ENCODE results near the gene PTTG2. TPM values are rescaled to one million over a fixed set of nuclear protein-coding genes. Genes with fewer than 3 reads are reported as not detected.

The PTTG2 gene
- total RNA-seq, 3 donors from 2014 or later (not counting 1 experiment from before 2014, with no cell fraction given) = 0.82 to 1.5 (median 1.2) TPM

- no peak overlapping the region for H3K27ac ChIP-seq (ENCODE audit: low read length)
- Mint-ChIP-seq H3K4me1 (peaks cover 49 to 50% of the 10 kb centered on the region in 2 donors), H3K27ac (no peak overlapping the region)
Measured at GRCh38 chr4:38001927-38002326, 41.7 kb downstream of the PTTG2 start.

GRCh38 chr4:38002451-38003071 lies 42.4 kb downstream of the PTTG2 start:
- DNase-seq (no peak), ATAC-seq (peak; percentile 53 to 61 (median 55))
- H3K4me3 ChIP-seq (ENCODE audit: low read length) = no peak overlapping the region
- H3K36me3 ChIP-seq (ENCODE audit: control insufficient read depth, insufficient read depth, low read length) = no peaks in the 10 kb centered on the region
- H3K27ac ChIP-seq (ENCODE audit: low read length) = peak overlapping the region; percentile 46
- TF ChIP-seq CTCF (IDR thresholded peaks at IDR 0.05) = no peak
- H3K9me3 ChIP-seq (ENCODE audit: control insufficient read depth, insufficient read depth, low read length) = no peaks in the 10 kb centered on the region
- Mint-ChIP-seq H3K4me1 (peaks cover 53 to 54% of the 10 kb centered on the region in 2 donors), H3K27me3 (ENCODE audit: low read depth in 2 of 2) (no peaks in the 10 kb centered on the region), H3K27ac (peak overlapping the region; percentile 71 to 81), H3K9me3 (no peaks in the 10 kb centered on the region), H3K36me3 (no peaks in the 10 kb centered on the region), H3K4me3 (peak overlapping the region; percentile 73)
- H3K27me3 ChIP-seq (ENCODE audit: control insufficient read depth, insufficient read depth, low read length) = no peaks in the 10 kb centered on the region
- peaks cover 43% of the 10 kb centered on the region for H3K4me1 ChIP-seq (ENCODE audit: control insufficient read depth, insufficient read depth, low read length)
- intact Hi-C loops (cut with micrococcal nuclease) = no loop called here
- WGBS (ENCODE audit: insufficient coverage) = 97% methylated on average over 3 of the region's 3 CpGs

More at GRCh38 chr4:38001927-38002326, 41.7 kb downstream of the PTTG2 start:
- H3K36me3 Mint-ChIP-seq = no peaks in the 10 kb centered on the region
- no peak for TF ChIP-seq CTCF (IDR thresholded peaks at IDR 0.05)
- H3K4me3 Mint-ChIP-seq = no peak overlapping the region
- no peaks in the 10 kb centered on the region for H3K9me3 ChIP-seq (ENCODE audit: control insufficient read depth, insufficient read depth, low read length)
- 100% methylated on average over 2 of the region's 3 CpGs for WGBS (ENCODE audit: insufficient coverage)
- H3K27me3 ChIP-seq (ENCODE audit: control insufficient read depth, insufficient read depth, low read length) = no peaks in the 10 kb centered on the region
- H3K4me3 ChIP-seq (ENCODE audit: low read length) = no peak overlapping the region
- DNase-seq (no peak), ATAC-seq (no peak)
- H3K4me1 ChIP-seq (ENCODE audit: control insufficient read depth, insufficient read depth, low read length) = peaks cover 39% of the 10 kb centered on the region
- H3K36me3 ChIP-seq (ENCODE audit: control insufficient read depth, insufficient read depth, low read length) = no peaks in the 10 kb centered on the region
- no peaks in the 10 kb centered on the region for H3K27me3 Mint-ChIP-seq (ENCODE audit: low read depth in 2 of 2)
- intact Hi-C loops (cut with micrococcal nuclease) = no loop called here
- no peaks in the 10 kb centered on the region for H3K9me3 Mint-ChIP-seq

- H3K36me3 ChIP-seq (ENCODE audit: control insufficient read depth, insufficient read depth, low read length) = no peaks in the 10 kb centered on the region
- no peak for TF ChIP-seq CTCF (IDR thresholded peaks at IDR 0.05)
- no peaks in the 10 kb centered on the region for H3K9me3 ChIP-seq (ENCODE audit: control insufficient read depth, insufficient read depth, low read length)
- no peaks in the 10 kb centered on the region for H3K27me3 ChIP-seq (ENCODE audit: control insufficient read depth, insufficient read depth, low read length)
- Mint-ChIP-seq H3K36me3 (no peaks in the 10 kb centered on the region), H3K4me3 (peak overlapping the region; percentile 73), H3K27me3 (ENCODE audit: low read depth in 2 of 2) (no peaks in the 10 kb centered on the region), H3K27ac (peak overlapping the region; percentile 71 to 81), H3K9me3 (no peaks in the 10 kb centered on the region), H3K4me1 (peaks cover 56% of the 10 kb centered on the region in 2 donors)
- intact Hi-C loops (cut with micrococcal nuclease) = no loop called here
- peaks cover 45% of the 10 kb centered on the region for H3K4me1 ChIP-seq (ENCODE audit: control insufficient read depth, insufficient read depth, low read length)
- ATAC-seq = peak; percentile 90 to 97 (median 90)
- peak overlapping the region; percentile 46 for H3K27ac ChIP-seq (ENCODE audit: low read length)
- no peak overlapping the region for H3K4me3 ChIP-seq (ENCODE audit: low read length)
- DNase-seq = peak in 1 of 2 donors; percentile 54
- 33% methylated on average over 1 of the region's 3 CpGs for whole genome bisulfite sequencing (ENCODE audit: insufficient coverage)
Measured at GRCh38 chr4:38003102-38003501, 42.9 kb downstream of the PTTG2 start.

- peak overlapping the region; percentile 73 for H3K4me3 Mint-ChIP-seq
- H3K36me3 Mint-ChIP-seq = no peaks in the 10 kb centered on the region
- 100% methylated on average over 1 of the region's 1 CpG for WGBS (ENCODE audit: insufficient coverage)
- H3K27me3 ChIP-seq (ENCODE audit: control insufficient read depth, insufficient read depth, low read length) = no peaks in the 10 kb centered on the region
- DNase-seq (no peak), ATAC-seq (no peak)
- no peaks in the 10 kb centered on the region for H3K9me3 Mint-ChIP-seq
- peaks cover 56% of the 10 kb centered on the region in 2 donors for H3K4me1 Mint-ChIP-seq
- H3K9me3 ChIP-seq (ENCODE audit: control insufficient read depth, insufficient read depth, low read length) = no peaks in the 10 kb centered on the region
- peaks cover 43% of the 10 kb centered on the region for H3K4me1 ChIP-seq (ENCODE audit: control insufficient read depth, insufficient read depth, low read length)
- H3K27ac ChIP-seq (ENCODE audit: low read length) = peak overlapping the region; percentile 43
- H3K27me3 Mint-ChIP-seq (ENCODE audit: low read depth in 2 of 2) = no peaks in the 10 kb centered on the region
- no peak overlapping the region for H3K4me3 ChIP-seq (ENCODE audit: low read length)
- no peaks in the 10 kb centered on the region for H3K36me3 ChIP-seq (ENCODE audit: control insufficient read depth, insufficient read depth, low read length)
- peak overlapping the region; percentile 71 to 81 for H3K27ac Mint-ChIP-seq
- intact Hi-C loops (cut with micrococcal nuclease) = no loop called here
- TF ChIP-seq CTCF (IDR thresholded peaks at IDR 0.05) = no peak
Measured at GRCh38 chr4:38003628-38004027, 43.4 kb downstream of the PTTG2 start.
